PC-9 (cell line): ENCODE data around the gene KRT15. TPM values are rescaled to one million over a fixed set of nuclear protein-coding genes. Genes with fewer than 3 reads are reported as not detected.
A peak's percentile ranks its signal among the peaks of the same experiment; 100 is the strongest.

ENCODE experiments used
- BruUV-seq: library from RNA; stranded (reverse); fragments of 400-500 nt; replicated peaks from 2 replicates; lab custom pipeline; 2021; lab: Mats Ljungman, UMichigan
- CTCF ChIA-PET: fragments of 300-600 bp; sonication (Branson Sonifier 250); formaldehyde crosslinking; loops from one replicate; lab custom pipeline; 2022; ENCODE audit warnings: antibody characterized with exemption; lab: Charles Lee
- POLR2A ChIA-PET: fragments of 300-600 bp; sonication (Branson Sonifier 250); formaldehyde crosslinking; loops from one replicate; lab custom pipeline; 2022; ENCODE audit warnings: antibody characterized with exemption; ENCODE audit not compliant: unreplicated experiment; lab: Charles Lee
- DNase-seq, 2 experiments: peaks; one replicate each; pipeline versions ENCODE4 v3.0.0 to v3.0.0-alpha.2; 2015 to 2022; ENCODE audit warnings: mixed read lengths in 1 of 2
- H2AFZ ChIP-seq: fragments of 200-600 bp; sonication (generic); 2 replicates; pipeline ENCODE4 v1.8.1; 2017; ENCODE audit warnings: antibody characterized with exemption
- H3F3A ChIP-seq: fragments of 200-600 bp; sonication (generic); 2 replicates; pipeline ENCODE4 v1.8.1; 2017; ENCODE audit warnings: antibody characterized with exemption, mild to moderate bottlenecking, low read depth; ENCODE audit not compliant: insufficient read depth
- H3K27ac ChIP-seq: fragments of 200-600 bp; sonication (generic); 2 replicates; pipeline ENCODE4 v1.6.1; 2016; ENCODE audit warnings: mixed run types
- H3K27me3 ChIP-seq: fragments of 200-600 bp; sonication (generic); 2 replicates; pipeline ENCODE4 v1.6.1; 2016; ENCODE audit warnings: low read depth, mixed run types; ENCODE audit not compliant: insufficient read depth
- H3K36me3 ChIP-seq: fragments of 200-600 bp; sonication (generic); 2 replicates; pipeline ENCODE4 v1.6.1; 2016; ENCODE audit warnings: low read depth, mixed run types
- H3K4me1 ChIP-seq: fragments of 200-600 bp; sonication (generic); replicated peaks from 2 replicates; pipeline ENCODE4 v1.6.1; 2016; ENCODE audit warnings: mixed run types; ENCODE audit not compliant: insufficient read depth
- H3K4me2 ChIP-seq: fragments of 200-600 bp; sonication (generic); 2 replicates; pipeline ENCODE4 v1.6.1; 2017; ENCODE audit warnings: mixed run types
- H3K4me3 ChIP-seq: fragments of 200-600 bp; sonication (generic); 2 replicates; pipeline ENCODE4 v1.6.1; 2016; ENCODE audit warnings: mixed run types
- H3K79me2 ChIP-seq: fragments of 200-600 bp; sonication (generic); 2 replicates; pipeline ENCODE4 v1.6.1; 2017; ENCODE audit warnings: low read depth, mixed run types
- H3K9me2 ChIP-seq: fragments of 200-600 bp; sonication (generic); 2 replicates; pipeline ENCODE4 v1.8.1; 2017; ENCODE audit warnings: mild to moderate bottlenecking; ENCODE audit not compliant: insufficient read depth
- H3K9me3 ChIP-seq: fragments of 200-600 bp; sonication (generic); 2 replicates; pipeline ENCODE4 v1.8.1; 2016; ENCODE audit warnings: low read depth; ENCODE audit not compliant: insufficient read depth
- H4K20me1 ChIP-seq: fragments of 200-600 bp; sonication (generic); 2 replicates; pipeline ENCODE4 v1.8.1; 2017; ENCODE audit not compliant: insufficient read depth
- CTCF ChIP-seq: fragments of 200-600 bp; sonication (generic); conservative IDR thresholded peaks from 2 replicates; pipeline ENCODE4 v1.6.1; 2017; ENCODE audit warnings: mixed run types, antibody characterized with exemption, mild to moderate bottlenecking, moderate library complexity
- EZH2 ChIP-seq: fragments of 200-600 bp; sonication (generic); IDR thresholded peaks from 2 replicates; pipeline ENCODE4 v1.8.0; 2017; ENCODE audit warnings: antibody characterized with exemption, low read depth
- intact Hi-C: fragments of 100-400 bp; cut with micrococcal nuclease; formaldehyde crosslinking; loops from one replicate; pipeline ENCODE4 v1.10.0; 2022; ENCODE audit not compliant: unreplicated experiment
- total RNA-seq: library from RNA; stranded (reverse); gene quantifications from 2 replicates; pipeline ENCODE4 v1.2.3, GENCODE V29; 2021

KRT15 gene
- total RNA-seq, 1 experiment from 2014 or later, result 41.9 TPM

GRCh38 chr17:41507315-41507880 lies 11.3 kb downstream of the KRT15 start:
- intact Hi-C loops, result loop anchor here (1.0 kb wide), 1 partner anchor 12 kb away; no protein-coding TSS in a partner anchor
- BruUV-seq, result no TSS peak
- Histone ChIP-seq H2AFZ (no peak overlapping the region; the same call in 1 of the 2 replicates), H4K20me1 (no peaks in the 10 kb centered on the region), H3K79me2 (peaks cover 30% of the 10 kb centered on the region), H3K4me1 (peaks cover 77% of the 10 kb centered on the region), H3K27me3 (no peaks in the 10 kb centered on the region), H3K27ac (peak overlapping the region; percentile 94), H3F3A (peaks cover 48% of the 10 kb centered on the region), H3K4me3 (no peak overlapping the region; the same call in 1 of the 2 replicates), H3K4me2 (peak overlapping the region; percentile 73), H3K9me2 (no peaks in the 10 kb centered on the region), H3K9me3 (no peaks in the 10 kb centered on the region), H3K36me3 (no peaks in the 10 kb centered on the region)
- TF ChIP-seq CTCF (no peak), EZH2 (no peak)
- CTCF ChIA-PET, result interaction anchor here (0.6 to 2.8 kb wide), 3 partner anchors 15 to 159 kb away, joined by 3 to 12 read pairs (median 4); no protein-coding TSS in a partner anchor
- POLR2A ChIA-PET, result interaction anchor here (0.5 to 4.3 kb wide), 11 partner anchors 8 to 512 kb away, joined by 3 to 75 read pairs (median 4); partner anchors contain the start of genes KRT15 and KRT19
- peak; percentile 82 to 97 for DNase-seq

- CTCF ChIA-PET, result interaction anchor here (1.4 to 1.6 kb wide), 2 partner anchors 16 to 43 kb away, joined by 3 to 18 read pairs; no protein-coding TSS in a partner anchor
- Histone ChIP-seq H2AFZ (no peak overlapping the region), H3K4me2 (peak overlapping the region; percentile 73), H3K36me3 (no peaks in the 10 kb centered on the region), H3K27me3 (no peaks in the 10 kb centered on the region), H3K4me3 (peak overlapping the region; percentile 58; the same call in 1 of the 2 replicates), H3K27ac (peak overlapping the region; percentile 94), H4K20me1 (no peaks in the 10 kb centered on the region), H3F3A (peaks cover 48% of the 10 kb centered on the region), H3K9me2 (no peaks in the 10 kb centered on the region), H3K9me3 (no peaks in the 10 kb centered on the region), H3K79me2 (peaks cover 39% of the 10 kb centered on the region), H3K4me1 (peaks cover 84% of the 10 kb centered on the region)
- BruUV-seq, result TSS peak; percentile 84
- intact Hi-C loops, result loop anchor here (1.0 to 2.0 kb wide), 2 partner anchors 42 to 149 kb away; no protein-coding TSS in a partner anchor
- TF ChIP-seq EZH2, result no peak
- peak in 1 of 2 experiments; percentile 59 for DNase-seq
- POLR2A ChIA-PET, result interaction anchor here (0.6 to 4.3 kb wide), 18 partner anchors 15 to 993 kb away, joined by 3 to 75 read pairs (median 6); partner anchors contain the start of genes KRT15 and KRT19
These were observed 12.6 kb downstream of the KRT15 start for GRCh38 chr17:41505809-41506767.

GRCh38 chr17:41505007-41505808 lies 13.5 kb downstream of the KRT15 start, which contains the start of gene KRT13:
Gene KRT13, minus strand, starts transcription at chr17:41505612. Its CDS starts 62 bp downstream, at chr17:41505550.
- Histone ChIP-seq H3K36me3 (no peaks in the 10 kb centered on the region), H3K4me3 (peak within 1 kb of the TSS; percentile 58), H3K4me1 (peaks cover 84% of the 10 kb centered on the region), H3K9me2 (no peaks in the 10 kb centered on the region), H3K79me2 (peaks cover 39% of the 10 kb centered on the region), H2AFZ (no peak within 1 kb of the TSS), H3K4me2 (peak within 1 kb of the TSS; percentile 73), H4K20me1 (no peaks in the 10 kb centered on the region), H3K27ac (peak within 1 kb of the TSS; percentile 94), H3K9me3 (no peaks in the 10 kb centered on the region), H3K27me3 (no peaks in the 10 kb centered on the region), H3F3A (peaks cover 57% of the 10 kb centered on the region)
- BruUV-seq, result TSS peak; percentile 82
- ChIA-PET CTCF (interaction anchor here (1.4 to 1.6 kb wide), 2 partner anchors 17 to 44 kb away, joined by 3 to 18 read pairs; no protein-coding TSS in a partner anchor), POLR2A (interaction anchor here (0.5 to 4.3 kb wide), 15 partner anchors 16 to 598 kb away, joined by 3 to 75 read pairs (median 7); partner anchors contain the start of genes KRT15 and KRT19)
- peak; percentile 86 to 95 for DNase-seq
- TF ChIP-seq EZH2 (no peak), CTCF (no peak)
- intact Hi-C loops, result loop anchor here (1.0 to 2.0 kb wide), 2 partner anchors 43 to 150 kb away; no protein-coding TSS in a partner anchor
